T-helper 17 cell (primary cell): ENCODE results near the gene SCN3B. TPM values are rescaled to one million over a fixed set of nuclear protein-coding genes. Genes with fewer than 3 reads are reported as not detected.

Experiments used
- ATAC-seq: fragments of 150-1000 bp; cut with Tn5 transposase; 2 replicates; pipeline ENCODE4 v1.10.0; 2021; ENCODE audit warnings: mild to moderate bottlenecking, moderate library complexity
- DNase-seq, 3 donors: peaks; one replicate each; pipeline versions ENCODE4 v3.0.0 to v3.0.0-alpha.2; 2020 to 2021
- H3K9me3 ChIP-seq: one replicate; pipeline ENCODE4 v1.7.0; 2013; ENCODE audit warnings: low read length, mild to moderate bottlenecking; ENCODE audit not compliant: control insufficient read depth, poor library complexity, severe bottlenecking
- H3K27ac Mint-ChIP-seq: one replicate; pipeline ENCODE4 v1.8.0; 2022; ENCODE audit warnings: mild to moderate bottlenecking, moderate library complexity, mixed read lengths
- H3K27me3 Mint-ChIP-seq: one replicate; pipeline ENCODE4 v1.8.0; 2022; ENCODE audit warnings: mixed read lengths
- H3K36me3 Mint-ChIP-seq: one replicate; pipeline ENCODE4 v1.8.0; 2022; ENCODE audit warnings: low read depth, mixed read lengths
- H3K4me1 Mint-ChIP-seq: one replicate; pipeline ENCODE4 v1.8.0; 2022; ENCODE audit warnings: mild to moderate bottlenecking, mixed read lengths
- H3K4me3 Mint-ChIP-seq: one replicate; pipeline ENCODE4 v1.8.0; 2022; ENCODE audit warnings: mild to moderate bottlenecking, moderate library complexity, mixed read lengths
- total RNA-seq, 4 donors: library from RNA in 2 of 4; stranded (reverse) in 2 of 4; gene quantifications; one replicate each; pipeline ENCODE4 v1.2.3 and lab custom pipeline; 2022 to 2026

Gene SCN3B
- total RNA-seq (not detected), total RNA-seq (lab: John Stamatoyannopoulos, UW) (0 reads per million in 2 donors)

GRCh38 chr11:123654566-123655081 is at the start of gene SCN3B:
Gene SCN3B, minus strand, starts transcription at chr11:123654624. Its CDS starts 823 bp downstream, at chr11:123653801.
- peak within 1 kb of the TSS; percentile 67 for H3K4me3 Mint-ChIP-seq
- peaks cover 7% of the 10 kb centered on the region for H3K36me3 Mint-ChIP-seq
- H3K4me1 Mint-ChIP-seq = no peaks in the 10 kb centered on the region
- H3K27me3 Mint-ChIP-seq = peaks cover 43% of the 10 kb centered on the region
- DNase-seq (no peak), ATAC-seq (peak; percentile 48)
- H3K9me3 ChIP-seq = peaks cover 2% of the 10 kb centered on the region
- no peak within 1 kb of the TSS for H3K27ac Mint-ChIP-seq

GRCh38 chr11:123702696-123703095 is 48.3 kb upstream of the SCN3B start:
- Mint-ChIP-seq H3K36me3 (no peaks in the 10 kb centered on the region), H3K4me1 (peaks cover 4% of the 10 kb centered on the region), H3K4me3 (no peak overlapping the region), H3K27ac (no peak overlapping the region), H3K27me3 (peaks cover 49% of the 10 kb centered on the region)
- DNase-seq = no peak
- no peaks in the 10 kb centered on the region for H3K9me3 ChIP-seq
- no peak for ATAC-seq

GRCh38 chr11:123702139-123702538 is 47.7 kb upstream of the SCN3B start:
- Mint-ChIP-seq H3K36me3 (no peaks in the 10 kb centered on the region), H3K27ac (no peak overlapping the region), H3K4me3 (no peak overlapping the region), H3K4me1 (peaks cover 2% of the 10 kb centered on the region), H3K27me3 (peaks cover 54% of the 10 kb centered on the region)
- no peak for DNase-seq
- no peaks in the 10 kb centered on the region for H3K9me3 ChIP-seq
- ATAC-seq = no peak

GRCh38 chr11:123700772-123701171 is 46.3 kb upstream of the SCN3B start:
- Mint-ChIP-seq H3K36me3 (no peaks in the 10 kb centered on the region), H3K4me1 (peaks cover 2% of the 10 kb centered on the region), H3K4me3 (no peak overlapping the region), H3K27me3 (peaks cover 66% of the 10 kb centered on the region), H3K27ac (no peak overlapping the region)
- ATAC-seq (no peak), DNase-seq (no peak)
- H3K9me3 ChIP-seq = no peaks in the 10 kb centered on the region

- Mint-ChIP-seq H3K27me3 (peaks cover 72% of the 10 kb centered on the region), H3K4me1 (peaks cover 2% of the 10 kb centered on the region), H3K36me3 (no peaks in the 10 kb centered on the region), H3K4me3 (no peak overlapping the region), H3K27ac (no peak overlapping the region)
- H3K9me3 ChIP-seq = no peaks in the 10 kb centered on the region
- ATAC-seq = no peak
- DNase-seq = no peak
These were observed 44.2 kb upstream of the SCN3B start for GRCh38 chr11:123698546-123699127.

- no peaks in the 10 kb centered on the region for H3K9me3 ChIP-seq
- H3K27me3 Mint-ChIP-seq = peaks cover 80% of the 10 kb centered on the region
- no peak for ATAC-seq
- peaks cover 2% of the 10 kb centered on the region for H3K4me1 Mint-ChIP-seq
- H3K36me3 Mint-ChIP-seq = no peaks in the 10 kb centered on the region
- no peak overlapping the region for H3K27ac Mint-ChIP-seq
- no peak for DNase-seq
- no peak overlapping the region for H3K4me3 Mint-ChIP-seq
These were observed 41.8 kb upstream of the SCN3B start for GRCh38 chr11:123696183-123696582.

GRCh38 chr11:123695231-123695630 is 40.8 kb upstream of the SCN3B start:
- H3K36me3 Mint-ChIP-seq = no peaks in the 10 kb centered on the region
- no peaks in the 10 kb centered on the region for H3K9me3 ChIP-seq
- no peak overlapping the region for H3K27ac Mint-ChIP-seq
- ATAC-seq (no peak), DNase-seq (no peak)
- H3K4me1 Mint-ChIP-seq = peaks cover 2% of the 10 kb centered on the region
- H3K4me3 Mint-ChIP-seq = no peak overlapping the region
- peaks cover 89% of the 10 kb centered on the region for H3K27me3 Mint-ChIP-seq

GRCh38 chr11:123694551-123694950 is 40.1 kb upstream of the SCN3B start:
- ATAC-seq = no peak

GRCh38 chr11:123692961-123693360 is 38.5 kb upstream of the SCN3B start:
- no peak for ATAC-seq
- Mint-ChIP-seq H3K27ac (no peak overlapping the region), H3K4me3 (no peak overlapping the region), H3K36me3 (no peaks in the 10 kb centered on the region), H3K4me1 (no peaks in the 10 kb centered on the region), H3K27me3 (peaks cover 81% of the 10 kb centered on the region)
- no peaks in the 10 kb centered on the region for H3K9me3 ChIP-seq
- DNase-seq = no peak

More at GRCh38 chr11:123694551-123694950, 40.1 kb upstream of the SCN3B start:
- peaks cover 2% of the 10 kb centered on the region for H3K4me1 Mint-ChIP-seq
- no peak overlapping the region for H3K4me3 Mint-ChIP-seq
- no peaks in the 10 kb centered on the region for H3K36me3 Mint-ChIP-seq
- no peaks in the 10 kb centered on the region for H3K9me3 ChIP-seq
- no peak overlapping the region for H3K27ac Mint-ChIP-seq
- DNase-seq = no peak
- peaks cover 89% of the 10 kb centered on the region for H3K27me3 Mint-ChIP-seq

- H3K4me1 Mint-ChIP-seq = no peaks in the 10 kb centered on the region
- H3K9me3 ChIP-seq = no peaks in the 10 kb centered on the region
- peaks cover 67% of the 10 kb centered on the region for H3K27me3 Mint-ChIP-seq
- ATAC-seq = no peak
- no peak for DNase-seq
- H3K27ac Mint-ChIP-seq = no peak overlapping the region
- H3K4me3 Mint-ChIP-seq = no peak overlapping the region
- H3K36me3 Mint-ChIP-seq = no peaks in the 10 kb centered on the region
These were observed 36.1 kb upstream of the SCN3B start for GRCh38 chr11:123690485-123690884.

GRCh38 chr11:123684601-123685000 is 30.2 kb upstream of the SCN3B start:
- Mint-ChIP-seq H3K4me1 (peaks cover 13% of the 10 kb centered on the region), H3K36me3 (no peaks in the 10 kb centered on the region), H3K27me3 (peaks cover 38% of the 10 kb centered on the region), H3K4me3 (no peak overlapping the region), H3K27ac (no peak overlapping the region)
- DNase-seq (no peak), ATAC-seq (no peak)
- no peaks in the 10 kb centered on the region for H3K9me3 ChIP-seq

- Mint-ChIP-seq H3K4me3 (no peak overlapping the region), H3K27me3 (peaks cover 33% of the 10 kb centered on the region), H3K4me1 (peaks cover 13% of the 10 kb centered on the region), H3K36me3 (no peaks in the 10 kb centered on the region), H3K27ac (no peak overlapping the region)
- H3K9me3 ChIP-seq = no peaks in the 10 kb centered on the region
- ATAC-seq = no peak
- DNase-seq = no peak
These were observed 29.2 kb upstream of the SCN3B start for GRCh38 chr11:123683428-123684170.

- DNase-seq = no peak
- no peak overlapping the region for H3K27ac Mint-ChIP-seq
- H3K4me3 Mint-ChIP-seq = no peak overlapping the region
- no peak for ATAC-seq
- peaks cover 13% of the 10 kb centered on the region for H3K4me1 Mint-ChIP-seq
- H3K27me3 Mint-ChIP-seq = peaks cover 33% of the 10 kb centered on the region
- H3K36me3 Mint-ChIP-seq = no peaks in the 10 kb centered on the region
- no peaks in the 10 kb centered on the region for H3K9me3 ChIP-seq
These were observed 28.4 kb upstream of the SCN3B start for GRCh38 chr11:123682696-123683410.
